CD4-positive, alpha-beta T cell (primary cell): ENCODE results near the gene RNF144A. TPM values are rescaled to one million over a fixed set of nuclear protein-coding genes. Genes with fewer than 3 reads are reported as not detected.

Source experiments
- ATAC-seq: fragments of 200-7000 bp; cut with Tn5 transposase; one replicate; pipeline ENCODE4 v1.10.0; 2022; ENCODE audit warnings: mild to moderate bottlenecking; ENCODE audit not compliant: poor library complexity
- CTCF ChIA-PET: fragments of 350-600 bp; sonication (Branson Sonifier 250); formaldehyde crosslinking; loops from one replicate; lab custom pipeline; 2021; ENCODE audit warnings: antibody characterized with exemption, inconsistent platforms; lab: Charles Lee
- POLR2A ChIA-PET: fragments of 350-600 bp; sonication (Branson Sonifier 250); formaldehyde crosslinking; loops from one replicate; lab custom pipeline; 2021; ENCODE audit warnings: antibody characterized with exemption, inconsistent platforms; lab: Charles Lee
- DNase-seq, 14 experiments: peaks; one replicate each; pipeline ENCODE4 v3.0.0-alpha.2; 2013 to 2020; ENCODE audit warnings: mixed read lengths in 2 of 14
- H3K27ac ChIP-seq, 2 donors: one replicate each; pipeline versions ENCODE4 v1.5.1 to v1.7.0; 2013; ENCODE audit warnings: low read length in 2 of 2, low read depth in 1 of 2, mild to moderate bottlenecking in 1 of 2
- H3K27me3 ChIP-seq, 2 experiments: 1 replicate in 1 of 2; 2 replicates in 1 of 2; pipeline versions ENCODE4 v1.6.1 to v1.7.0; 2013; ENCODE audit warnings: low read length in 2 of 2, control low read depth in 1 of 2, mild to moderate bottlenecking in 1 of 2, moderate library complexity in 1 of 2; ENCODE audit not compliant: insufficient read depth in 2 of 2, control insufficient read depth in 1 of 2
- H3K36me3 ChIP-seq: one replicate; pipeline ENCODE4 v1.6.1; 2013; ENCODE audit warnings: low read length, control low read depth; ENCODE audit not compliant: insufficient read depth
- H3K4me1 ChIP-seq: one replicate; pipeline ENCODE4 v1.6.1; 2013; ENCODE audit warnings: low read length, control low read depth; ENCODE audit not compliant: insufficient read depth
- H3K4me3 ChIP-seq: one replicate; pipeline ENCODE4 v1.5.1; 2013; ENCODE audit warnings: mild to moderate bottlenecking, low read length, moderate library complexity
- H3K9me3 ChIP-seq, 2 experiments: 1 replicate in 1 of 2; 2 replicates in 1 of 2; pipeline versions ENCODE4 v1.6.1 to v1.7.0; 2013; ENCODE audit warnings: low read length in 2 of 2, mild to moderate bottlenecking in 2 of 2, control low read depth in 1 of 2, moderate library complexity in 1 of 2; ENCODE audit not compliant: control insufficient read depth in 1 of 2, insufficient read depth in 1 of 2
- H3K27ac Mint-ChIP-seq: one replicate; pipeline ENCODE4 v1.8.0; 2020; ENCODE audit warnings: mixed read lengths
- H3K27me3 Mint-ChIP-seq: one replicate; pipeline ENCODE4 v1.8.0; 2021; ENCODE audit warnings: mixed read lengths
- H3K36me3 Mint-ChIP-seq: one replicate; pipeline ENCODE4 v1.8.0; 2021; ENCODE audit warnings: low read depth, mixed read lengths
- H3K4me1 Mint-ChIP-seq: one replicate; pipeline ENCODE4 v1.8.0; 2021; ENCODE audit warnings: low read depth, mixed read lengths
- H3K4me3 Mint-ChIP-seq: one replicate; pipeline ENCODE4 v1.8.0; 2020; ENCODE audit warnings: mild to moderate bottlenecking, mixed read lengths
- H3K9me3 Mint-ChIP-seq: one replicate; pipeline ENCODE4 v1.8.0; 2020; ENCODE audit warnings: mixed read lengths
- CTCF ChIP-seq: fragments of 200-600 bp; IDR thresholded peaks from one replicate; pipeline ENCODE4 v1.8.0; 2022; ENCODE audit warnings: antibody characterized with exemption, mild to moderate bottlenecking
- intact Hi-C, 2 experiments: fragments of 100-400 bp; cut with DNase I in 1 of 2; cut with micrococcal nuclease in 1 of 2; formaldehyde crosslinking; loops; one replicate each; pipeline versions ENCODE4 v1.15.1 to v1.9.0; 2023 to 2025; cut with DNase I, micrococcal nuclease
- total RNA-seq, 174 experiments: library from RNA in 2 of 174; stranded (reverse) in 2 of 174; gene quantifications; one replicate each; pipeline ENCODE4 v1.2.3 and lab custom pipeline; 2021 to 2026

The RNF144A gene
- total RNA-seq, 2 experiments from 2014 or later: 39.0 to 40.1 TPM

GRCh38 chr2:7061450-7061789, 144.2 kb downstream of the RNF144A start:
- Histone ChIP-seq H3K27ac (no peak overlapping the region), H3K36me3 (no peaks in the 10 kb centered on the region), H3K27me3 (no peaks in the 10 kb centered on the region), H3K4me3 (no peak overlapping the region), H3K9me3 (peaks cover 3 to 9% of the 10 kb centered on the region in 2 experiments), H3K4me1 (peaks cover 24% of the 10 kb centered on the region)
- H3K27me3 Mint-ChIP-seq: no peaks in the 10 kb centered on the region
- H3K36me3 Mint-ChIP-seq: peaks cover 39% of the 10 kb centered on the region
- H3K4me1 Mint-ChIP-seq: no peaks in the 10 kb centered on the region
- POLR2A ChIA-PET: interaction anchor here (1.3 kb wide), 1 partner anchor 30 kb away, joined by 3 read pairs; no protein-coding TSS in a partner anchor
- H3K9me3 Mint-ChIP-seq: peaks cover 11% of the 10 kb centered on the region
- intact Hi-C loops: no loop called here
- no peak overlapping the region for H3K4me3 Mint-ChIP-seq
- no peak for DNase-seq
- no peak overlapping the region for H3K27ac Mint-ChIP-seq
- CTCF ChIA-PET: no interaction called here
- TF ChIP-seq CTCF: no peak
- ATAC-seq: no peak

- no peak for ATAC-seq
- Mint-ChIP-seq H3K4me3 (no peak overlapping the region), H3K9me3 (peaks cover 11% of the 10 kb centered on the region), H3K4me1 (no peaks in the 10 kb centered on the region), H3K27me3 (no peaks in the 10 kb centered on the region), H3K36me3 (peaks cover 44% of the 10 kb centered on the region), H3K27ac (no peak overlapping the region)
- CTCF ChIA-PET: interaction anchor here (0.7 kb wide), 1 partner anchor 172 kb away, joined by 3 read pairs; no protein-coding TSS in a partner anchor
- no peak for DNase-seq
- Histone ChIP-seq H3K4me3 (no peak overlapping the region), H3K9me3 (peaks cover 3 to 9% of the 10 kb centered on the region in 2 experiments), H3K27me3 (no peaks in the 10 kb centered on the region), H3K27ac (no peak overlapping the region), H3K4me1 (peaks cover 19% of the 10 kb centered on the region), H3K36me3 (no peaks in the 10 kb centered on the region)
- TF ChIP-seq CTCF: no peak
- POLR2A ChIA-PET: interaction anchor here (1.3 kb wide), 1 partner anchor 30 kb away, joined by 3 read pairs; no protein-coding TSS in a partner anchor
- intact Hi-C loops: no loop called here
Measured at GRCh38 chr2:7061921-7062320, 144.7 kb downstream of the RNF144A start.

GRCh38 chr2:7063789-7064188, 146.6 kb downstream of the RNF144A start:
- no peaks in the 10 kb centered on the region for H3K27me3 ChIP-seq
- Mint-ChIP-seq H3K36me3 (peaks cover 54% of the 10 kb centered on the region), H3K4me3 (no peak overlapping the region), H3K27ac (peak overlapping the region; percentile 6), H3K27me3 (no peaks in the 10 kb centered on the region), H3K9me3 (peaks cover 11% of the 10 kb centered on the region), H3K4me1 (peaks cover 10% of the 10 kb centered on the region)
- ChIA-PET CTCF (no interaction called here), POLR2A (no interaction called here)
- intact Hi-C loops: no loop called here
- H3K4me1 ChIP-seq: peaks cover 9% of the 10 kb centered on the region
- no peaks in the 10 kb centered on the region for H3K36me3 ChIP-seq
- H3K27ac ChIP-seq: no peak overlapping the region
- no peak overlapping the region for H3K4me3 ChIP-seq
- DNase-seq (no peak), ATAC-seq (no peak)
- no peak for TF ChIP-seq CTCF
- peaks cover 3 to 9% of the 10 kb centered on the region in 2 experiments for H3K9me3 ChIP-seq
